T-cell (primary cell): Measurements from ENCODE around the gene DVL2. TPM values are rescaled to one million over a fixed set of nuclear protein-coding genes. Genes with fewer than 3 reads are reported as not detected.

Experiments
- ATAC-seq, 4 experiments: fragments of 200-7000 bp in 3 of 4; fragments of 150-1000 bp in 1 of 4; cut with Tn5 transposase; replicated peaks in 1 of 4; 1 replicate in 3 of 4; 2 replicates in 1 of 4; pipeline ENCODE4 v1.10.0; 2021; ENCODE audit warnings: moderate library complexity in 3 of 4, mild to moderate bottlenecking in 2 of 4, moderate number of reproducible peaks in 1 of 4
- CTCF ChIA-PET, 2 donors: fragments of 300-600 bp; sonication (Branson Sonifier 250); formaldehyde crosslinking; loops; one replicate each; lab custom pipeline; 2022; ENCODE audit warnings: antibody characterized with exemption in 2 of 2; lab: Charles Lee
- POLR2A ChIA-PET, 2 donors: fragments of 300-600 bp; sonication (Branson Sonifier 250); formaldehyde crosslinking; loops; one replicate each; lab custom pipeline; 2022; ENCODE audit warnings: antibody characterized with exemption in 2 of 2; lab: Charles Lee
- DNase-seq, 35 experiments: peaks; one replicate each; pipeline versions ENCODE4 v3.0.0 to v3.0.0-alpha.2; 2013 to 2023
- H3K27ac ChIP-seq: one replicate; pipeline ENCODE4 v1.5.1; 2013; ENCODE audit warnings: low read length
- H3K27me3 ChIP-seq, 2 experiments: replicated peaks in 1 of 2; 1 replicate in 1 of 2; 2 replicates in 1 of 2; pipeline versions ENCODE4 v1.6.1 to v1.7.0; 2013; ENCODE audit warnings: low read length in 1 of 2, mixed read lengths in 1 of 2; ENCODE audit not compliant: control insufficient read depth in 2 of 2, insufficient read depth in 2 of 2; ENCODE audit errors: extremely low read depth in 1 of 2
- H3K36me3 ChIP-seq, 2 donors: 1 replicate in 1 of 2; 2 replicates in 1 of 2; pipeline versions ENCODE4 v1.6.1 to v1.7.0; 2013; ENCODE audit warnings: low read length in 1 of 2; ENCODE audit not compliant: control insufficient read depth in 2 of 2, insufficient read depth in 1 of 2; ENCODE audit errors: extremely low read depth in 1 of 2
- H3K4me1 ChIP-seq, 2 experiments: 1 replicate in 1 of 2; 2 replicates in 1 of 2; pipeline versions ENCODE4 v1.6.1 to v1.7.0; 2013; ENCODE audit warnings: low read length in 2 of 2, mixed read lengths in 1 of 2; ENCODE audit not compliant: insufficient read depth in 2 of 2, control insufficient read depth in 1 of 2; ENCODE audit errors: extremely low read depth in 1 of 2
- H3K4me3 ChIP-seq, 2 donors: 1 replicate in 1 of 2; 2 replicates in 1 of 2; pipeline versions ENCODE4 v1.5.1 to v1.7.0; 2013; ENCODE audit warnings: mild to moderate bottlenecking in 2 of 2, low read length in 1 of 2, moderate library complexity in 1 of 2; ENCODE audit not compliant: control insufficient read depth in 1 of 2; ENCODE audit errors: extremely low read depth in 1 of 2
- H3K9me3 ChIP-seq: 2 replicates; pipeline ENCODE4 v1.7.0; 2013
- H3K27ac Mint-ChIP-seq, 2 donors: one replicate each; pipeline ENCODE4 v1.8.0; 2020 to 2021; ENCODE audit warnings: mild to moderate bottlenecking in 2 of 2, mixed read lengths in 2 of 2
- H3K27me3 Mint-ChIP-seq, 2 donors: one replicate each; pipeline ENCODE4 v1.8.0; 2021 to 2022; ENCODE audit warnings: mixed read lengths in 2 of 2
- H3K36me3 Mint-ChIP-seq: one replicate; pipeline ENCODE4 v1.8.0; 2021; ENCODE audit warnings: mixed read lengths
- H3K4me1 Mint-ChIP-seq, 3 donors: one replicate each; pipeline ENCODE4 v1.8.0; 2020 to 2022; ENCODE audit warnings: mixed read lengths in 3 of 3, mild to moderate bottlenecking in 1 of 3
- H3K4me3 Mint-ChIP-seq, 3 donors: one replicate each; pipeline ENCODE4 v1.8.0; 2020 to 2022; ENCODE audit warnings: mild to moderate bottlenecking in 3 of 3, mixed read lengths in 3 of 3, moderate library complexity in 3 of 3
- H3K9me3 Mint-ChIP-seq, 3 donors: one replicate each; pipeline ENCODE4 v1.8.0; 2020 to 2022; ENCODE audit warnings: mixed read lengths in 3 of 3
- WGBS: methylation state at CpG from one replicate; pipeline ENCODE4 v1.1.5; 2013; ENCODE audit warnings: missing lambda C conversion rate; ENCODE audit not compliant: insufficient coverage; 5-methylcytosine and 5-hydroxymethylcytosine counted together
- total RNA-seq, 35 experiments: library from RNA in 6 of 35; stranded (reverse) in 6 of 35; fragments of 120-200 nt in 1 of 35; gene quantifications; one replicate each; pipeline versions ENCODE4 v1.2.1 to v1.2.4 and lab custom pipeline; 2013 to 2026

Gene DVL2
- total RNA-seq, 5 donors from 2014 or later (not counting 1 experiment from before 2014, with no cell fraction given) = 48.2 to 76.3 (median 70.4) TPM

GRCh38 chr17:7224661-7225111 lies 9.6 kb downstream of the DVL2 start:
- Mint-ChIP-seq H3K36me3 (peaks cover 23% of the 10 kb centered on the region), H3K27ac (no peak overlapping the region), H3K9me3 (no peaks in the 10 kb centered on the region), H3K4me1 (peaks cover 11 to 19% (median 17%) of the 10 kb centered on the region in 3 donors), H3K27me3 (no peaks in the 10 kb centered on the region), H3K4me3 (no peak overlapping the region)
- ChIA-PET POLR2A (interaction anchor here in 1 of 2 donors (0.7 kb wide), 1 partner anchor 20 kb away, joined by 3 read pairs; no protein-coding TSS in a partner anchor), CTCF (no interaction called here)
- Histone ChIP-seq H3K4me1 (peaks cover 4 to 17% of the 10 kb centered on the region in 2 experiments), H3K36me3 (peaks cover 19 to 81% of the 10 kb centered on the region in 2 donors), H3K27me3 (no peaks in the 10 kb centered on the region), H3K9me3 (no peaks in the 10 kb centered on the region), H3K4me3 (no peak overlapping the region), H3K27ac (no peak overlapping the region)
- WGBS = 88% methylated on average over 13 of the region's 15 CpGs
- DNase-seq = no peak
- ATAC-seq = no peak

DNA sequence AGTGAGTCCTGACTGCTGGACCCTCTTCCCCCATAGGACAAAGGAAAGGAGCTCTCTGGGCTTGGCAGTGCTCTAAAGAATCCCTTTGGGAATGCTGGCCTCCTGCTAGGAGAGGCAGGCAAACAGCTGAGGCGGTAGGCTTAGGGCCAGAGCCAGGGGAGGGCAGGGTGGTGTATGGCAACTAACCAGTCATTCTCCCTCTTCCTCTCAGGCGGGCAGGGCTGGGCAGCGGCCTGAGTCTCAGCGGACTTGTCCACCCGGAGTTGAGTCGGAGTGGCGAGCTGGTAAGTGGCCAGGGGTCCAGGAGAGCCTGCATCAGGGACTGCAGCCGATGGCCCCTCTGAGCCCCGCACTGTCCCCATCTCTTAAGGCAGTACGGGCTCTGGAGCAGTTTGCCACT lies 10.2 kb downstream of the DVL2 start:
- H3K27me3 ChIP-seq = no peaks in the 10 kb centered on the region
- CTCF ChIA-PET = no interaction called here
- no peaks in the 10 kb centered on the region for H3K9me3 ChIP-seq
- ATAC-seq = no peak
- H3K36me3 Mint-ChIP-seq = peaks cover 18% of the 10 kb centered on the region
- H3K36me3 ChIP-seq = peaks cover 15 to 75% of the 10 kb centered on the region in 2 donors
- no peak overlapping the region for H3K27ac Mint-ChIP-seq
- H3K4me1 ChIP-seq = peaks cover 9 to 23% of the 10 kb centered on the region in 2 experiments
- H3K4me3 Mint-ChIP-seq = no peak overlapping the region
- H3K4me1 Mint-ChIP-seq = peaks cover 17 to 24% (median 23%) of the 10 kb centered on the region in 3 donors
- POLR2A ChIA-PET = interaction anchor here in 1 of 2 donors (0.7 kb wide), 1 partner anchor 20 kb away, joined by 3 read pairs; no protein-coding TSS in a partner anchor
- DNase-seq = no peak
- H3K27me3 Mint-ChIP-seq = no peaks in the 10 kb centered on the region
- H3K9me3 Mint-ChIP-seq = no peaks in the 10 kb centered on the region
- H3K4me3 ChIP-seq = no peak overlapping the region
- 98% methylated on average over 8 of the region's 10 CpGs for WGBS
- no peak overlapping the region for H3K27ac ChIP-seq

DNA sequence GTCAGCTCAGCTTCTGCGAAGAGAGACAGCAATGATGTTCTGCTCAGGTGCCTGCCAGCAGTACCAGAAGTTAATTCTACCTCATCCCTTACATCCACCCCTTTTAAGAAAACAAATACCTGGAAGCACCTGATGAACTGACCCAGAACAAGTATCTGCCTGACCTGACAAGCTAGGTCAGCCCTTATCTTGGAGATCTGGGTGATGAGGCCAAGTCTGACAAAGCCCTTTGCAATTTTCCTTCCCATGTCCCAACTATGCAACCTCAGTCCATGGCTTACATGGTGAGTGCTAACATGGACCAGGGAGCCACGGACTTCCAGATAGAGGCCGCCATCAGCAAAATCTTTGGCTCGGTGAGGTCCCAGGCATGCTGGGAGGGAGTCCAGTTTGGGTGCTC lies 10.9 kb downstream of the DVL2 start:
- H3K4me1 ChIP-seq = peaks cover 16 to 30% of the 10 kb centered on the region in 2 experiments
- POLR2A ChIA-PET = no interaction called here
- Mint-ChIP-seq H3K4me3 (no peak overlapping the region), H3K4me1 (peaks cover 25 to 30% (median 30%) of the 10 kb centered on the region in 3 donors), H3K27ac (no peak overlapping the region), H3K27me3 (no peaks in the 10 kb centered on the region), H3K9me3 (no peaks in the 10 kb centered on the region), H3K36me3 (peaks cover 16% of the 10 kb centered on the region)
- no peak overlapping the region for H3K27ac ChIP-seq
- no peaks in the 10 kb centered on the region for H3K9me3 ChIP-seq
- CTCF ChIA-PET = interaction anchor here in 1 of 2 donors (0.6 kb wide), 1 partner anchor 9 kb away, joined by 3 read pairs; no protein-coding TSS in a partner anchor
- H3K4me3 ChIP-seq = no peak overlapping the region
- ATAC-seq = no peak
- no peaks in the 10 kb centered on the region for H3K27me3 ChIP-seq
- peaks cover 11 to 68% of the 10 kb centered on the region in 2 donors for H3K36me3 ChIP-seq
- 91% methylated on average over 4 of the region's 4 CpGs for WGBS
- DNase-seq = no peak

- H3K36me3 ChIP-seq = peaks cover 11 to 64% of the 10 kb centered on the region in 2 donors
Measured at GRCh38 chr17:7222972-7223292, 11.4 kb downstream of the DVL2 start.

DNA sequence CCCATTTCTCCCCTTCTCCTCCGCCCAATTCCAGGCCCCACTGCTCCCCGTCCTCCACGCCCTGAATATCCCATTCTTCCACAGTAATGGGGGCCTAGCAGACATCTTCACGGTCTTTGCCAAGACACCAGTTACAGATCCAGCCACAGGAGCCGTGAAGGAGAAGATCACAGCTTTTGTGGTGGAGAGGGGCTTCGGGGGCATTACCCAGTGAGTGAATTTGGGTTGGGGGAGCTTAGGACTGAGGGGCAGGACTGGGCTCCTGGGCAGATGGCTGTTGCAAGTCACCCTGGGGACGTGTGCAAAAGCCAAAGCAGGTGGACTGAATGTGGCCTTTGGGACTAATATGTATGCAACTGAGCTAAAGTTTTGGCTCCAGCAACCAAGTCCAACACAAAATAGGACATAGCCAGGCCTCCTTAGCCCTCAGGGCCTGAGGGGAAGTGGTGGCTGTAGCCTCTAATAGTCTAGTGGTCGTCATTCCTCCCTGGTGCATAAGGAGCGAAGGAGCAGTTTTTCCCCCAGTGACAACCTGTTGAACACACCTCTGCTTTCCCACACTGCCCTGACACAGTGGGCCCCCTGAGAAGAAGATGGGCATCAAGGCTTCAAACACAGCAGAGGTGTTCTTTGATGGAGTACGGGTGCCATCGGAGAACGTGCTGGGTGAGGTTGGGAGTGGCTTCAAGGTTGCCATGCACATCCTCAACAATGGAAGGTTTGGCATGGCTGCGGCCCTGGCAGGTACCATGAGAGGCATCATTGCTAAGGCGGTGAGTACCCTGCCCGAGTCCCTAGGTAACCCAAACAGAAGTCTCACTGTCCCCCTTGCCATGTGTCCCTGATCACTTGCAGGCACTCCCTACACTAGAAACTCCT lies 12.0 kb downstream of the DVL2 start:
- CTCF ChIA-PET = interaction anchor here in 1 of 2 donors (1.1 kb wide), 1 partner anchor 10 kb away, joined by 3 read pairs; no protein-coding TSS in a partner anchor
- POLR2A ChIA-PET = no interaction called here

More at GRCh38 chr17:7222972-7223292, 11.4 kb downstream of the DVL2 start:
- H3K27me3 Mint-ChIP-seq = no peaks in the 10 kb centered on the region
- no peak for ATAC-seq
- Histone ChIP-seq H3K27ac (no peak overlapping the region), H3K9me3 (no peaks in the 10 kb centered on the region), H3K27me3 (no peaks in the 10 kb centered on the region), H3K4me1 (peaks cover 20 to 34% of the 10 kb centered on the region in 2 experiments), H3K4me3 (no peak overlapping the region)
- no peak overlapping the region for H3K27ac Mint-ChIP-seq
- WGBS = 95% methylated on average over 6 of the region's 7 CpGs
- peaks cover 29 to 35% (median 31%) of the 10 kb centered on the region in 3 donors for H3K4me1 Mint-ChIP-seq
- POLR2A ChIA-PET = no interaction called here
- no peak for DNase-seq
- no peaks in the 10 kb centered on the region for H3K9me3 Mint-ChIP-seq
- H3K36me3 Mint-ChIP-seq = peaks cover 13% of the 10 kb centered on the region
- no peak overlapping the region for H3K4me3 Mint-ChIP-seq
- CTCF ChIA-PET = no interaction called here

GRCh38 chr17:7221278-7222092 lies 12.8 kb downstream of the DVL2 start:
- Mint-ChIP-seq H3K27ac (peak overlapping the region; percentile 90 to 92), H3K4me3 (peak overlapping the region; percentile 36 to 91 (median 90)), H3K4me1 (peaks cover 39 to 44% (median 40%) of the 10 kb centered on the region in 3 donors), H3K9me3 (no peaks in the 10 kb centered on the region), H3K36me3 (peaks cover 11% of the 10 kb centered on the region), H3K27me3 (no peaks in the 10 kb centered on the region)
- peaks cover 7 to 50% of the 10 kb centered on the region in 2 donors for H3K36me3 ChIP-seq
- CTCF ChIA-PET = interaction anchor here in 1 of 2 donors (0.5 to 1.7 kb wide), 10 partner anchors 11 to 377 kb away, joined by 3 to 12 read pairs (median 4); partner anchors contain the start of genes GABARAP, PHF23 and TMEM102
- DNase-seq (no peak), ATAC-seq (no peak)
- no peak overlapping the region for H3K4me3 ChIP-seq
- POLR2A ChIA-PET = no interaction called here
- no peaks in the 10 kb centered on the region for H3K27me3 ChIP-seq
- H3K9me3 ChIP-seq = no peaks in the 10 kb centered on the region
- H3K4me1 ChIP-seq = peaks cover 25 to 46% of the 10 kb centered on the region in 2 experiments
- H3K27ac ChIP-seq = no peak overlapping the region
- 89% methylated on average over 8 of the region's 10 CpGs for WGBS

More for the DNA sequence above, 12.0 kb downstream of the DVL2 start:
- DNase-seq (no peak), ATAC-seq (no peak)
- Mint-ChIP-seq H3K36me3 (peaks cover 11% of the 10 kb centered on the region), H3K27ac (peak overlapping the region in 1 of 2 donors; percentile 18), H3K9me3 (no peaks in the 10 kb centered on the region), H3K27me3 (no peaks in the 10 kb centered on the region), H3K4me1 (peaks cover 35 to 39% (median 35%) of the 10 kb centered on the region in 3 donors), H3K4me3 (no peak overlapping the region)
- WGBS = 91% methylated on average over 12 of the region's 15 CpGs
- Histone ChIP-seq H3K4me1 (peaks cover 20 to 39% of the 10 kb centered on the region in 2 experiments), H3K9me3 (no peaks in the 10 kb centered on the region), H3K4me3 (no peak overlapping the region), H3K36me3 (peaks cover 8 to 59% of the 10 kb centered on the region in 2 donors), H3K27me3 (no peaks in the 10 kb centered on the region), H3K27ac (no peak overlapping the region)
